GM03348 (cell line): ENCODE measurements around the gene TPST2.
"Not testable (repeated sequence)": the region's sequence is repeated elsewhere in the genome, so short reads cannot be mapped to it uniquely, and the experiment has no call there.

Source experiments
- DNase-seq: peaks from one replicate; pipeline ENCODE4 v3.0.0; 2012; ENCODE audit warnings: low spot score

TPST2 gene

DNA sequence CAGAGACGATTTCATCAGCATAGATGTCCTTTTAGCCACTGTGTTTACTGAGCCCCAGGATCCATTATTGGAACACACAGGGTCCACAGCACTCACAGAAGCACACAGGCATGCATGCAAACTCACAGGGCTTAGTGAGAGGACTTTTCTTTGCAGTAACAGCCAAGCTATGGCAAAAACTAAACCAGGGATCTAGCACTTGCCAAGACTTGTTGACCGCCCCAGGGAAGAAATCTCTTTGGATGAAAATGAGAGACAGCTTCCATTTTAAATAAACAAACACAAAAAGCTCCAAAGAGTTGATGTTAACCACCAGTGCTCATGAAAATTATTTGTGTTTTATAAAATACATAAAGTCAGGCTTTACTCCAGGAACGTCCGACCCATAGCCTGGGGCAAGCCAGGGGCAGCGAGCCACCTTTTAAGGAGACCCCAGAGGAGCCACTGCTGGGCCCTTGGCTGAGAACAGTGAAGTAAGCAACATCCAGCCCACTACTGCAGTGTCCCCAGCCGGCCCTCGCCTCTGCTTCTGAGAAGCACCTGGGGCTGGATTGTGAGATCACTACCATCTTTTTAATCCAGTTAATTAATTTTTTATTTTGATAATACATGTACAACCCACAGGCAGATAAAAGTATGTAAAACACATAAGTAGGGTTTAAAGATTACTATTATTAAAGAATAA lies 55.6 kb downstream of the TPST2 start:
- no peak for DNase-seq

DNA sequence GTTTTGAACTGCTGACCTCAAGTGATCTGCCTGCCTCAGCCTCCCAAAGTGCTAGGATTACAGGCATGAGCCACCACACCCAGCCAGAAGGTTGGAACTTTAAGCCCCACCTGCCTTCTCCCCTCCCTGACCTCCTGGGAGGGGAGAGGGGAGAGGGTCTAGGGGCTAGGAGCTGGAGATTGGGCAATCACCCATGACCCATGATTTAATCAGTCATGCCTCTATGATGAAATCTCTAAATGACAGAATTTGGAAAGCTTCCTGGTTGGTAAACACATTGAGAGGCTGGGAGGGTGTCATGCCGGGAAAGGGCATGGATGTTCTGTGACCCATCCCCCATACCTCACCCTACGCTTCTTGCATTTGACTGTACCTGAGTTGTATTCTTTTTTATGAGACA lies 60.6 kb downstream of the TPST2 start:
- DNase-seq = peak; percentile 39

DNA sequence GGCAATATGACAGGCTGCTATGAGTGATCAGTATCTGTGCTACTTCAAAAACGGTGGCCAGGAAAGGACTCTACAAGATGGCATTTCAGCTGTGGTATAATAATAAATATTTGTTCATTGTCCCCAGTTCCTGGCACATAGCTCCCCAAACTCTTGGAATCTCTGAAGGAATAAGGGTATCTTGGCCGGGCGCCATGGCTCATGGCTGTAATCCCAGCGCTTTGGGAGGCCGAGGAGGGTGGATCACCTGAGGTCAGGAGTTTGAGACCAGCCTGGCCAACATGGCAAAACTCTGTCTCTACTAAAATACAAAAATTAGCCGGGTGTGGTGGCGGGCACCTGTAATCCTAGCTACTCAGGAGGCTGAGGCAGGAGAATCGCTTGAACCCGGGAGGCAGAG lies 61.4 kb downstream of the TPST2 start:
- DNase-seq = not testable (repeated sequence)

DNA sequence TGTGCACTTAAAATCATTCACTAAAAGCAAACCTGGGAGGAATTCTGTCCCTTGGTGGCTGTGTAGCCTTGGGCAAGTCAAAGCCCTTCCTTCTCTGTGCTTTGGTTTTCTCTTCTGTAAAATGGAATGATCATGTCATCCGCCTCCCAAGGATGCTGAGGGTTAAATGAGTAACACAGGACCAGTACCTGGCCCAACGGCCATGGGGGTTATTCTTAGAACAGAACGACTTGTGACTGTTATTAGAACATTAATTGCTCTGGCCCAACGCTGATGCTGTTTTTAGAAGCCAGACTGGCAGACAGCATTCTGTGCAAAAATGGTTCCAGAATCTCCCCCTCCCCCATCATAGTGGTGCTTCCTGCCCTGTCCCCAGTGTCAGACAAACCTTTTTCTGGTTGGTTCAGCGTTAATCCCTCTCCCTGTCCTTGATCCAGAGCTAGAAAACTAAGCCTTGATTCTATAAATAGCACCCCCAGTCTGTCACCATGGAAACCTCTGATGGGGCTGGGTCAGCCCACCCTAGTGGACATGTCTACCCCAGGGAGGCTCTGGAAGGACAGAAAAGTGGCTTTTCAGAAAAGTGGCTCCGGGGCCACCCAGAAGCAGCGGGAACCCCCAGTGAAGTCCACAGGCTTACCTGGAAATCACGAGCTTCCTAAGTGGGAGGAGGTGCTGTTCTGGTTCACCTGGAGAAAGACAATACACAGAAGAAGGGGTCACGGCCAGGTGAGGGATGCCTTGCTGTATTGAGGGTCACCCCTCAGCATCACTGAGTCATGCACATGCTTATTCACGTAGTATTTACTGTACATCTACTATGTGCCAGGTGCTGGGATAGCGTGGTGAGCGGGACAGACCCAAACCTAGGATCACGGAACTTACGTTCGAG lies 62.1 kb downstream of the TPST2 start:
- DNase-seq = no peak

DNA sequence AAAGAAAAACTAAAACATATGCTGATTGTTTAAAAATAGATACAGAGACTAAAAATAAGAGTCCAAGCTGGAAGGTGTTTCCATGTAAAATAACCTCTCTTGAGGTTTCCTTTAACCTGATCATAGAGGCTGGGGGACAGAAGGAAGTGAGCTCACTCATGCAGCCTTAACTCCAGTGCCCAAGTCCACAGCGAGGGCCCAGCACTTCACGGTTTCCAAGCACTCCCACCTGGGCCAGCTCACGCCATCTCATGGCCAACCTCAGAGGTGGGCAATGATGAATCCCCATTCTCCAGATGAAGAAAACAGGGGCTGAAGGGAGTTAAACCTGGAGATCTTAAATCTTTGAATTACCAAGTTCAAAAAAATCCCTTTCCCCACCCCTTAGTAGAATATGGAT lies 62.8 kb downstream of the TPST2 start:
- DNase-seq = no peak

DNA sequence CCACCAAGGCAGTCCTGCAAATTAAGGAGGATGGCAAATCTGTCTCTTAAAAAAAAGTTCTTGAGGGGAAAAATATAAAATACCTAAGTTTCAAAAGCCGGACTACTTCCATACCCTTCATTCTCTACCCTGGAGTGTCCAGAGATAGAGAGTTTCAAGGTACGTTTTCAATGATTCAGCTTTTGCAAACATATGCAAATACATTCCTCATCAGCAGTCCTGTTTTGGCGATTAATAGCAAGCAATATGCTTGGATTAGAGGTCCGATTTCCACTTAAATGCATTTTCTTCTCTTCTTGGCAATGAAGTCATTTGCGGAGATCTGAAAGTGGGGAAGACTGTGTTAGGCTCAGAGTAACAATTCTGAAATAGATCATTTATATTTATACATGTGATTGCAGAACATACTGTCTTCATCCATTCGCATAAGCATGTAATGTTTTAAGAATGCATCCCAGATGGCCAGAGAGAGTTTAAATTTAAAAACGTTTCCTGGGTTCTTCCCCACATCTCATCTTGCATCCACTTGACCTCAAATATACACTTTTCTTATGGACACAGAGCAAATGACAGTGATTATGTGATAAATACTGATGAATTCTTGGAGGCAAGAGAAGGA lies 63.9 kb downstream of the TPST2 start:
- DNase-seq = no peak

DNA sequence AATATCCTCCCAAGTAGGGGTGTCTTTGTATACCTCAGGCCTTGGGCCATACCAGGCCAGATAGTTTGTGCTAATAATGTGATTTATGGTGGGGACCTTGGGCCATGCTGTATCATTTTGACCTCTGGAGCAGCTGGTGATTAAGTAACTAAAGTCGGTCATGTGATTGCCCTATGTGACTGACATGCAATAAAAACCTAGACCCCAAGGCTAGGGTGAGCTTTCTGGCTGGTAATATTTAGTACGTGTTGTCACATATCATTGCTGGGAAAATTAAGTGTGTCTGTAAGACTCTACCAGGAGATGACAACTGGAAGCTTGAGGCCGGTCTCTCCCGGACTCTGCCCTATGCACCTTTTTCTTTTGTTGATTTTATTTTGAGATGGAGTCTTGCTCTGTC lies 65.1 kb downstream of the TPST2 start:
- DNase-seq = no peak

DNA sequence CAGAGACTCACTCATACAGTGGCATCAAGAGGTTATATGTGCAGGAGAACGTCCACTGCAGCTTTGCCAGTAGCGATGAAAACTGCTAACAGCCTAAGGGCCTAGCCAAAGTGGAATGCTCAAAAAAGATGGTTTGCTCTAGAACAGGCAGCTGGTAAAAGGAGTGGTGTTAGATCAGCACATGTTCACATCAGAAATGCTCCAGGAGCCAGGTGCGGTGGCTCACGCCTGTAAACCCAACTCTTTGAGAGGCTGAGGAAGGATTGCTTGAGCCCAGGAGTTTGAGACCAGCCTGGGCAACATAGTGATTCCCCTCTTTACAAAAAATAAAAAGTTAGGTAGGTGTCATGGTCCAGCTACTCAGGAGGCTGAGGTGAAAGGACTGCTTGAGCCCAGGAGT lies 67.3 kb downstream of the TPST2 start:
- no peak for DNase-seq

DNA sequence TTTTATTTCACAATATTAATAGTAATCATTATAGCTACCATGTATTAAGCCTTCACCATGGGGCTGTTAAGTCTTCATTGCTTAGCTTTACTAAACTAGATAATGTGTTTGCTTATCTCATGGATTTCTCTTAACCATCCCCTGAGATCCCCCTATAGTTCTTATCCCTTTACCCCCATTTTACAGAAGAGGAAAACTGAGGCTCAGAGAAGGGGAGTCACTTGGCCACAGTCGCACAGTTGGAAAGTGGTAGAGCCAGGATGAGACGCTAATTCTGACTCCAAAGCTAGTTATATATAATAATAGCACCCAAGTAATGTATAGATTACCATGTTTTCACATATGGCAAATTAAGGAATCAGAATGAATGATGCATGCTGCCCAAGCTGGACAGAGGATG lies 67.9 kb downstream of the TPST2 start:
- no peak for DNase-seq

DNA sequence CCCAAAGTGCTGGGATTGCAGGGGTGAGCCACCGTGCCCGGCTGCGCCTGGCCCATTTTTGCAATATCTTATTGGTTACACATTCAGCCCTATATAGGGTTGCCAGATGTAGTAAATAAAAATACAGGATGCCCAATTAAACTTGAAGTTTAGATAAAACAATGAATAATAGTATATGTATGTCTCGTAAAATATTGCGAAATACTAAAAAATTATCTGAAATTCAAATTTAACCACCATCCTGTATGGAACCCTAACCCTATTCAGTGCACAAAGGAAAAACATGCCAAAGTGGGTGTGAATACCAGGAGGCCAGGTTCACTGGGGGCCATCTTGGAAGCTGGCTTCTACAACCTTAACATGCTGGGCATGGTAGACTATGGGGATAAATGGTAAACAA lies 72.5 kb downstream of the TPST2 start:
- no peak for DNase-seq

DNA sequence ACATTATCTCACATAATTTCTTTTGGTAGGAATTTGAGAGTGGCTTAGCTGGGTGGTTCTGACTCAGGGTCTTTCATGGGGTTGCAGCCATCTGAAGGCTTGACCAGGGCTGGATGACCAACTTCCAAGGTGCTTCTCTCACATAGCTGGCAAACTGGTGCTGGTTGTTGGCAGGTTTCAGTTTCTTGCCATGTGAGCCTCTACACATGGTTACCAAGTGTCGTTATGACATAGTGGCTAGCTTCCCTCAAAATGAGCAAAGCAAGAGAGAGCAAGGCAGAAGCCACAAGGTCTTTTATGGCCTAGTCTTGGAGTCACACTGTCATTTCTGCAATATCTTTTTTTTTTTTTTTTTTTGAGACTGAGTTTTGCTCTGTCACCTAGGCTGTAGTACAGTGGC lies 73.4 kb downstream of the TPST2 start:
- DNase-seq = no peak

DNA sequence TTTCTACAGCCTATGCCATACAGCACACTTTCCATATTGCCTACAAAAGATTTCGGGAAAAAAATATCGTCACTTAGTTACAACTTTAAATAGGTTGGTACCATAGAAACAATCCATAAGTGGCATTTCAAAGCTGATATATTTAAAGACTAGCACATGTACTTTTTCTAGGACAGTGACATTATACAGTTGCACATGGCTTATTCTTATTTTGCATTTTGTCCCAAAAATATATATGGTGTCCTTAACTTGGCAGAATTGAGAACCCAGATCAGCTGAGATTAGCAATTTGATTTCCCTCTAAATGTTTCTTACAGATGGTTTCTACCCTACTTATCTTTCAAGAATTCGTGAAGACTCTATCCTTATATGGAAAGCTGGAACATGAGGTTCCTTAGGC lies 74.0 kb downstream of the TPST2 start:
- no peak for DNase-seq

DNA sequence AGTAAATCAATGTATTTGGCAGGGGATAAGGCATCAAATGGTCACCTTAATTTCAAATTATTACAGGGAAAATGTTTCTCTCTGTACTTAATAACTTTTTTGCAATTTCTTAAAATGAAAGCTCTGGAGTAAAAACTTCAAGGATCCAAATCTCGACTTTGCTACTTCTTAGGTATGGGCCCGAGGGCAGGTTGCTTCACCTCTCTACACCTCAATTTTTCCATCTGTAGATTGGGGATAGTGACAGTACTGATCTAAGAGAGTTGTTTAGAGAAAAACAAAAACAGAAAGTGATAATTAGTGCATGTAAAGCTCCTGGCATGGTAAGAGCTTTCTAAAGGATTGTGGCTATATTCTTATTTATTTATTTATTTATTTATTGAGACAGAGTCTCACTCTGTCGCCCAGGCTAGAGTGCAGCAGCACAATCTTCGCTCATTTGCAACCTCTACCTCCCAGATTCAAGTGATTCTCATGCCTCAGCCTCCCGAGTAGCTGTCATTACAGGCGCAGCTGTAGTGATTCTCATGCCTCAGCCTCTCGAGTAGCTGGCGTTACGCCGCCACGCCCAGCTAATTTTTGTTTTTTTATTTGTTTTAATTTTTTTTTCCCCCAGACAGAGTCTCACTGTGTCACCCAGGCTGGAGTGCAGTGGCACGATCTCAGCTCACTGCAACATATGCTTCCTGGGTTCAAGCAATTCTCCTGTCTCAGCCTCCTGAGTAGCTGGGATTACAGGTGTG lies 75.3 kb downstream of the TPST2 start:
- DNase-seq = no peak

DNA sequence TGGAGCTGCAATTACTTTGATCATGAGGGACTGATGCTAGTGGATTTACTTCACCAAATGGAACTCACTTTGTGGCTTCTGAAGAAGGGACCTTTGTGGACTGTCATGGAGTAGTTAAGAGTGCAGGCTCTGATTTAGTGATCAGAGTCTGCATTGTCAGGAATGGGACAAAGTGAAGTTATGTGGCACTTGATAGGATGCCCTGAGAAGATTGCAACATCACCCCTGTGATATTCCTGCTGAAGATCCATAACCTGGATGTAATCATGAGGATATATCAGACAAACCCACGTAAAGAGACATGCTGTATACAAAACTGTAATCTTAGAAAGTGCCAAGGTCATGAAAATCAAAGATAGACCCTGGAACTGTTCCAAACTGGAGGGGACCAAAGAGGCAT lies 76.1 kb downstream of the TPST2 start:
- DNase-seq = no peak

DNA sequence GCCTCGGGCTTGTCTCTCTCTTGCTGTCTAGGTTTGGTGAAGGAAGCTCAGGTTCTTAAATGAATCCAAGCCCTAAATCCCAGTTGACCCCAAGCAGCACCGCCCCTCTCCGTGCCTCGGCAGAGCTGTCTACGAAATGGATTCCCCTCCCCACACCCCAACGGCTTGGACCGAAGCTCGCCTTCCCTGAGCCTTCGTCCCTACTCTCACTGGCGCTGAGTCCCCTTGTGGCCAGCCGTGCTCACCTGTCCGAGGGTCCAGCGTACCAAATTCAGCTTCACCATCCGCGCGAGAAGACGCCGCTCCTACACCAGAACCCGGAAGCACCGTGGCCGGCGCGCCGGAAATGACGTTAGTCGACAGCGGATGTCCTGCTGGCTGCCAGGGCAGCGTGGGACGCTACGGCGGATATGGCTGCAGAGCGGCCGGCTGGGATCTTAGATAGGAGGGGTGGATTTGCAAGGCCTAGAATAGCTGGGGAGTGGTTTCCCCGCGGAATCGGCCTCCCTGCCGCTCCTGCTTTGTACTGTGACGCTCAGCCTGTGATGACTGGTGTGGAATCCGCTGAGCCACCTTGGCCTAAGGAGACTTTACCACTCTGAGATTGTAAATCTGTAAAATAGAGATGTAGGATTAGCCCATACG lies 77.7 kb downstream of the TPST2 start, which contains the start of gene TFIP11:
TFIP11 (minus strand) TSS at position 325 of the 645 bp plus-strand sequence. CDS start 2,201 bp downstream, outside the sequence.
- DNase-seq = peak; percentile 96

DNA sequence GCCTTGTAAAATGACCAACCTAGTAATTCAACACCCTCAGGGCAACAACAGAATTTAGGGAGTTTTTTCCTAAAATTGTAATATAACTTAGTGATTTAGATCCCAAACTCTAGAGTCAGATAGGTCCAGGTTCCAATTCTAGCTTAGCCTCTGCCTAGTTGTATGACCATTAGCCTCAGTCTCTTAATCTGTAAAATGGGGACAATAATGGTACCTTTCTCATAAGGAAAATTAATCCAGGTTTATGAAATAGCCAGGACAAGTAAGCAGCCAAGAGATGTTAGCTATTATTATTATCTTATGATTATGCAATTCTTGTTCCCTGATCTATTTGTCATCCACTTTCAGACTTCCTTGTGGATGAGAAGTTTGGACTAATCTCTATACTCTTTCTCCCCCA lies 81.8 kb downstream of the TPST2 start:
- DNase-seq = no peak

DNA sequence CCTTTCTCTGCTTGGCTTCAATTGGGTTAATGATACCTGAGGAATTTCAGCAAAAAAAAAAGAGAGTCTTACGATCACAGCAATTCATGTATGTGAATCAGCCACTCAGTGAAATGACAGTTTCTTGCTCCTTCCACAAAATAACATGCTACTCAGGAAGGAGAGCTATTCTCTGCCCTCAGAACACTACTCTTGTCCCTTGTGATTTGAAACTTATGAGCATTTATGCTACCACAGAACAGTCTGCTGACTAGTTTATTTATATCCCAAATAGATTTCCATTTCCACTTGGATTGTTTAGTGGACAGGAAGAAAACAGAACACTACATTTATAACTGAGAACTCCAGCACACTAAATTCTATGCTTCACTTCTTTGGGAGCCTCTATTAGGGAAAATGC lies 86.2 kb downstream of the TPST2 start:
- DNase-seq = no peak

DNA sequence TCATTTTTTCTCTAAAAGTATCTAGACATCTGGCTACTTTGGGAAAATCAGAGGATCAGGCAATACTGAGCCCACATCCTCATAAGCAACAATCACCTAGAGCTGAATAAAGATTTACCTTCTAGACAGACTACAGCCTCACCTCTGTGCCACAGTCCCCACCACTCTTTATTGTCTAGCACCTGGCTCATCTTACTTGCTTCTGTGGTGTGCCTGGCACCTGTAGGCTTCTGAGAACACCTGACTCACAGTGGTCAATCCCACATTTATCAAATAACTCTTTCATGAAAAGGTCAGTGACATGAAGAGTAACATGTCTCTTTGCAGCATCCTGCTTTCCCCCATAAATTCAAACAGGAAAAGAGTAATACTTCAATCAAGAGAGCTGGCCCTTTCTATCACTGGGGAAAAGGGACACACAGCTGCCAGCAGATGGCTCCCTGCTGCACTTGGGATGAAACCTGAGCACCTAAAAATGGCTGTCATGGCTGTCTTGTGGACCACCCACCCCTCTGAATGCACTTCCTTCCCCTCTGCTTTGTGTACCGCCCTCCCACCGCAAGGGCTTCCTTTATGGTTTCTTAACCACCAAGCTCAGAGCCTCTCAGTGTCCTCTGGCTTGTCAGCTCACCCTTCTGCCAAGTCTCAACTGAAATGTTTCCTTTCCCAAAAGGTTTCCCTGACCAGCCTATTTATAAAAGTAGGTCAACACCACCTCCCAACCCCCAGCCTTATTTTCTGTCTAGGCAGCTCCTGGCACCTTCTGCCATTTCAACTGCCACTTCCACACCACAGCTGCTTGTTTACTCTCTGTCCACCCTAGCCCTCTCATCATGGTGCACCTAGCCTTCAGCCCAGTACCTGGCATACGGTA lies 87.0 kb downstream of the TPST2 start:
- DNase-seq = peak; percentile 42

DNA sequence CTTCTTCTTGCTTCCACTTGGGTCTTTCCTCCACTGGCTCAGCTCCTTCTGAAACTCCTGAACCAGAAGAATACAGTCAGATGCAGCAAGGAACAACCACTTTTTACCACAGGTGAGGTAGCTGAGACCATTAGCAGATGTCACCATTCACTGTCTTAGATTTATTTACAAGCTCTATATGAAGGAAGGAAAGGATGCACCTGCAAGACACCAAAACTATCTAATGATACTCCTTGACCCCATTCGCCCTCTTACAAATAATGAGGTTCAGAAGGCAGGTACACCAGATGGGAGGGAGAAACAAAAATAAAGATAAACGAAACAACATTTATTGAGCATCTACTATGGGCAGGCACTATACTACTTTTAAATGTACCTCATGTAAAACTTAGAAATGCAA lies 87.9 kb downstream of the TPST2 start:
- no peak for DNase-seq

DNA sequence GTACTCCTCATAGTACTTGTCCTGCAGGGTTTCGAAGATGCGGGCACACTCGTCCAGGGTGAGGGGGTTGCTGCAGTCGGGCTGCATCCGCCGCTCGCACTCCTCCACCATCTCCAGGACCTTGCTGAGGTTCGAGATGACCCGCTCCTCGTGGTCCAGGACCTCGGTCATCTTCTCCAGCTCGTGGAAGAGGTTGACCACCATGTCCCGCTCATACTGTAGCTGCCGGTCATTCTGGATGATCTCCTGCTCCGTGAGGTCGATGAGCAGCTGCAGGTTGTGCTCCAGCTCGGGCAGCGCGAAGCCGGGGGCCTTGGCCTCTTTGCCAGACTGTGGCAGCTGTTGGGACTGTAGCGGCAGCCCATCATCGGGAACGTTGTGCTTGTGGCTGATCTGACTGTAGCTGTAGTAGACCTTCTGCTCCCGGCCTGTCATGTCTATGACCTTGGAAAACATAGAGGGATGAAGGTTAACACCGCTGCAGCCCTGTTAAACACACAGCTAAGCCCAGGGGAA lies 90.7 kb downstream of the TPST2 start:
- DNase-seq = no peak

DNA sequence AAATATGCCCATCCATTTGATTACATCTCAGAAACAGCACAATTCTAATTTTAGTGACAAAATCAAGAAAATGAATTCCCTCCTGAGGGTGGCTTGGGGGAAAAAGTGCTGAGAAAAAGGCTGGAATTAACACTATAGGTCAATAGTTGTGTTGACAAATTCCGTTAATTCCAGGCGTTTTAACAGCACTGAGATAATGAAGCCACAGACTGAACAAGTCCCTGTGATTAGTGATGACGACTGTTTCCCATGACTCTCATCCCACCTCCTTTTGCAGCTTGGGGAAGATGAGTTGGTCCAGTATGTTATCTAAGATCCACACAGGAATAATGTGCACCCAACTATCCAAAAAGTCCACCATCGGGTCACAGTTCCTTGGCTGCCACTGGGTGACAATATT lies 93.5 kb downstream of the TPST2 start:
- no peak for DNase-seq
